ENCODE measurements around the gene NEK4.

NEK4 gene

DNA sequence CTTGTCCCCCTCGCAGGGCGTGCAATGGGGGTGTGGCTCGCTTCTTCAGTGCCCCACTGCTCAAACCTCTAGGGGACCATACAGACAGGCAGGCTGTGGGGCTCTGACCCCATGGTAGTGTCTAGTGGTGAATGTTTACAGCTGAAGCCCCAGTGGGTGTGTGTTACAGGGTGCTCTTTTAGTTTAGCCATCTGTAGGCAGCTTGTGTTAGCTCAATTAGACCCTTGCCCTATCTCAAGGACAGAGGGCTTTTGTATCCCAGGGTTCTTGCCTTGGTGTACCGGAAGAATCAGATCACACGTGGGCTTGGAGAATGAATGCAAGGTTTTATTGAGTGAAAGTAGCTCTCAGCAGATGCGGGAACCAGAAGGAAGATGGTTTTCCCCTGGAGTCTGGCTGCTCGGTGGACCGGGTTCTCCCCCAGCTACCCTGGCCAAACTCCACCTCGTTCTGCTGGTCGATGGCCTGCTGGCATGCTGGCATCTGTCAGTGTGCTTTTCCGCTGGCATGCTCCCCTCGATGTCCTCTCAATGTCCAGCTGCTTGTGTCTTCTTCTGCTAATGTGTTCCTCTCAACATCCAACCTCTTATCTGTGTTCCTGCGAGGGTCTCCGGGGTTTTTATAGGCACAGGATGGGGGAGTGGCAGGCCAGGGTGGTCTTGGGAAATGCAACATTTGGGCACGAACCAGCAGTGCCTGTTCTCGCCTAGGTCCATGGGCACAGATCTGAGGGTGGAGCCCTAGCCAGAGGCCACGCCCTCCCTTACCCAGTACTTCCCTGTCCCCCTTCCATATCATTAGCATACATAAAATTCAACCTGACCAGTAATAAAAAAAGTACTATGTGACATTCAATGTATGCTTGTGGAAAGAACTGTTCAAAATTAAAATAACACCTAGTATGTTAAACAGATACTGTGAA is 58.2 kb downstream of the NEK4 start:
- Mint-ChIP-seq H3K27ac (peak overlapping the region; percentile 28), H3K36me3 (peaks cover 4% of the 10 kb centered on the region), H3K27me3 (no peaks in the 10 kb centered on the region), H3K9me3 (ENCODE audit: low read depth) (no peaks in the 10 kb centered on the region), H3K4me1 (ENCODE audit: low read depth) (peaks cover 9% of the 10 kb centered on the region), H3K4me3 (no peak overlapping the region)

DNA sequence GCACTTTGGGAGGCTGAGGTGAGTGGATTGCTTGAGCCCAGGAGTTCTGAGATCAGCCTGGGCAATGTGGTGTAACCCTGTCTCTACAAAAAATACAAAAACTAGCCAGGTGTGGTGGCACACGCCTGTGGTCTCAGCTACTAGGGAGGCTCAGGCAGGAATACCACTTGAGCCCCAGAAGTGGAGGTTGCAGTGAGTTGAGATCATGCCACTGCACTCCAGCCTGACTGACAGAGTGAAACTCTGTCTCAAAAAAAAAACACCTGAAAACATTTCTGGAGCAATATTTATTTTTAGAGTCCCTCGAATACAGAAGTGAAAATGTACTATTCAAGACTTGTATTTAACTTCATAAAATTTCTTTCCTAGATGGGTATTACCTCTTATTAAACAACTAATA is 60.2 kb downstream of the NEK4 start:
- Mint-ChIP-seq H3K36me3 (peaks cover 4% of the 10 kb centered on the region), H3K27me3 (no peaks in the 10 kb centered on the region), H3K9me3 (ENCODE audit: low read depth) (no peaks in the 10 kb centered on the region), H3K4me1 (ENCODE audit: low read depth) (peaks cover 17% of the 10 kb centered on the region), H3K4me3 (no peak overlapping the region), H3K27ac (no peak overlapping the region)

DNA sequence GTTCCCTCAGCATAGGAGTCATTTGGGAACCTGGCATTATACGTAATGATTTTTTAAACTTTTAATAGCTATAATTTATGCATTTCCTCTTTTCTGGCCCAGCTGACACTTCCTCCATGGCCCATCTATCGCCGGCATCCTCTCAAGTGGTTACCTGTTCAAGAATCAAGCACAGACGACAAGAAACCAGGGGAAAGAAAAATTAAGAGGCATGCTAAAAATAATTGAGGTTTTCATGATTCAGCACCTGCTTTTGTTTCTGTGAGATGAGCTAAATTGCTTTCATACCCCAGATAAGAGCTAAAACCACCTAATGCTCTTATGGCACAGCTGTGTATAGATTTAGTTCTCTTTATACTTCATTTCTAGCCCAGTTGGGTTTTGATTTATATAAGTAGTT is 63.2 kb downstream of the NEK4 start:
- Mint-ChIP-seq H3K4me3 (peak overlapping the region; percentile 96), H3K27me3 (no peaks in the 10 kb centered on the region), H3K27ac (peak overlapping the region; percentile 66), H3K9me3 (ENCODE audit: low read depth) (no peaks in the 10 kb centered on the region), H3K4me1 (ENCODE audit: low read depth) (peaks cover 29% of the 10 kb centered on the region), H3K36me3 (peaks cover 4% of the 10 kb centered on the region)

DNA sequence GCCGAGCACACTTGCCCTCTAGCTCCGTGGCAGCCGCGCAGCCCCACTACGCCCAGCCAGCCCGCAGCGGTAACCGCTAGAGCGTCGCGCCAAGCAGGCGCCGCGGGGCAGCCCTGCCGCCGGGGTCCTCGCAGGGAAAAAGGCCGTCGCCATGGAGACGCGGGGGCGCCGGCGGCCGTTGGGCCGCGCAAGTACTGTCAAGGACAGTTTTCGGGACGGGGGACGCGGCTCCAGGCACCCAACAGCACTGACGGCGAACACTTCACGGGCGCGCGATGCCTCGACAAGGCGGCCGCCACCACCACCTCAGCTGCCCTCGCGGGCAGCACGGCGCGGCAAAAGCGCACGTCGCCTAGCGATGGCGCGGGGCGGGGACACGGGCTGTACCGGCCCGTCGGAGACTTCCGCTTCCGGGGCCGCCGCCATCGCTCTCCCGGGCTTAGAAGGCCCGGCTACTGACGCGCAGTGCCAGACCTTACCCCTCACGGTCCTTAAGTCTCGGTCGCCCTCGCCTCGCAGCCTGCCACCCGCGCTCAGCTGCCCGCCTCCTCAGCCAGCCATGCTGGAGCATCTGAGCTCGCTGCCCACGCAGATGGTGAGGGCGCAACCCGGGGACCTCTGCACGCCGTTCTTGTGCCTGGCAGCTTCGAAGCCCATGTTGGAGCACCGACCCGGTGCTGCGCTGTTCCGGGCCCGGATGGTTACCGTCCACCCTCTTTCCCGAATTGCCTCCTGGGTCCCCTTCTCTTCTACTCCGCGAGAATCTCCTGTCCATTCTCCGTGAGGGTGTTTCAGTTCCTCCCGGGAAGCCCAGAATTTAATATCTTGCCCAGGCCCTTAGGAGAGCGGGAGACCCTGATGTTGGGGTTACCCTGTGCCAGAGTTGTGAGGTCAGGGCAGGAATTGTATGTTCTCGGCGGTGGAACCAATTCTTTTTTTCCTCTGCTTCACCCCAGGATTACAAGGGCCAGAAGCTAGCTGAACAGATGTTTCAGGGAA is 64.8 kb downstream of the NEK4 start, which contains the start of the genes GLT8D1 and SPCS1:
Gene GLT8D1 (minus strand): TSS at position 104 of the 999 bp plus-strand sequence. CDS start 5,331 bp downstream, outside the sequence.
Gene SPCS1 (plus strand): TSS at position 419 of the 999 bp plus-strand sequence. CDS start 141 bp downstream, at position 560.
- Mint-ChIP-seq H3K36me3 (no peaks in the 10 kb centered on the region), H3K27me3 (no peaks in the 10 kb centered on the region)

DNA sequence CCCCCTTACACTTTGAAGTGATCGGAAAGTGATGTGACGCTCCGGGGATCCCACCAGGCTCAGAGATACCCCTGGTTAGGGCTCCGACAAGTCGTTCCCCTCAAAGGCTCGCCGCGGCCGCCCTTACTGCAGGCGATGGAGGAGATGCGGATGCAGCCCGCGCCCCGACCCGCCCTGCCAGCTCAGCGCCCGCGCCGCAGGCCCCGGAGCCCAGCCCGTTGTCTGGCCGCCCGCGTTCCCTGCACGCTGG is 65.4 kb downstream of the NEK4 start:
- Mint-ChIP-seq H3K4me1 (ENCODE audit: low read depth) (peaks cover 33% of the 10 kb centered on the region), H3K27me3 (no peaks in the 10 kb centered on the region), H3K4me3 (peak overlapping the region; percentile 96), H3K27ac (peak overlapping the region; percentile 93), H3K36me3 (no peaks in the 10 kb centered on the region), H3K9me3 (ENCODE audit: low read depth) (no peaks in the 10 kb centered on the region)

More for the DNA sequence above, 64.8 kb downstream of the NEK4 start, which contains the start of the genes GLT8D1 and SPCS1:
- H3K4me1 Mint-ChIP-seq (ENCODE audit: low read depth), result peaks cover 33% of the 10 kb centered on the region
- H3K4me3 Mint-ChIP-seq, result peak within 1 kb of the TSS; percentile 96
- no peaks in the 10 kb centered on the region for H3K9me3 Mint-ChIP-seq (ENCODE audit: low read depth)
- peak within 1 kb of the TSS; percentile 93 for H3K27ac Mint-ChIP-seq

DNA sequence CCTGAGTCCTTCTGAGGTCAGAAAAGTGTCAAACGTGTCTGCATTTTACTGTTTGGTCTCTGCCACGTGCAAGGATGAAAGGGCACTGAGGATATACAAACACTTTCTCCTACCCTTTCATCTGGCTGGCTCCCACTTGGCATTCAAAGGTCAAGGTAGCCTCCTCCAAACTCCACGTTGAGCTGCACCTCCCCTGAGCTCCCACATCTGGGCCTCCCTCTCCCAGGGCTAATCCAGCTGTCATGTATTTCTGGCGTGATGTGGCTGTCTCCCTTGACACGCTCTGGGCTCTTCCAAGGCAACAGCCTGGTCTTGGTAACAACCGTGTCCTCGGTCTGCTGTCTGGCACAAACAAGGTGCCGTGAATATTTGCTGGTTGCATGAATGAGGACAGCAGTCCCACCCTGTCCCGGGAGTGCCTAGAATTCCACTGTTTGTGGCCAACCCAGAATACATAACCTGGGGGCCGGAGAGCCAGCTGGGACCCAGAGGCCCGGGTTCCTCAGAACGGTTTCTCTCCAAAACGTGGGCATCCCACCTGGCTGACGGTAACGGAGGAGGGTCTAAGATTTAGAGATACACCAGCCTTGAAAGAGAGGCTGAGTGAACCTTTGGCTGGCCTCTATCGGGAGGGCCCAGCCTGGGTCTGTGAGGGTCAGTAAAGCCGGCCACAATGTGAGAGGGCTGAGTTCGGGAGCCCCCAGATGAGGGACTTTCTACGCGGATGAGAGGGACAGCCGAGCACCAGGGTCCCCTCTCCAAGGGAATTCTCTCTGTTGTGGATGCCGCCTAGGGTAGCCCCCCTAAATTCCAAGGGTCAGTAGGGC is 65.9 kb downstream of the NEK4 start:
- peaks cover 36% of the 10 kb centered on the region for H3K4me1 Mint-ChIP-seq (ENCODE audit: low read depth)
- H3K4me3 Mint-ChIP-seq, result peak overlapping the region; percentile 96
- peak overlapping the region; percentile 93 for H3K27ac Mint-ChIP-seq
- H3K36me3 Mint-ChIP-seq, result no peaks in the 10 kb centered on the region
- no peaks in the 10 kb centered on the region for H3K27me3 Mint-ChIP-seq
- no peaks in the 10 kb centered on the region for H3K9me3 Mint-ChIP-seq (ENCODE audit: low read depth)

DNA sequence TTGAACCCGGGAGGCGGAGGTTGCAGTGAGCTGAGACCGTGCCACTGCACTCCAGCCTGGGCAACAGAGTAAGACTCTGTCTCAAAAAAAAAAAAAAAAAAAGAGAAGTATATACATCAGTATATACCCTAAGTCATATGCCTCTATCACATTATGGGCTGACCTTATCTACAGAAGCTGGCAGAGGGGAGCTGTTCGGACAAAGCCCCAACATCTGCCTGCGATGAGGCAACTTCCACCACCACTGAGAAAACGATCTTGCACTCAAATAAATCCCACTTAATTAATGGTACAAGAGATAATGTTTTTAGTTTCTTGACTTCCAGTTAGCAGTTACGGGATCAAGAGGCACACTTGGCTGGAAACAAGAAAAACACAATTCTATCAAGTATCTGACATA is 67.4 kb downstream of the NEK4 start:
- Mint-ChIP-seq H3K4me1 (ENCODE audit: low read depth) (peaks cover 34% of the 10 kb centered on the region), H3K4me3 (peak overlapping the region; percentile 96), H3K9me3 (ENCODE audit: low read depth) (no peaks in the 10 kb centered on the region), H3K27ac (no peak overlapping the region), H3K27me3 (no peaks in the 10 kb centered on the region), H3K36me3 (no peaks in the 10 kb centered on the region)

DNA sequence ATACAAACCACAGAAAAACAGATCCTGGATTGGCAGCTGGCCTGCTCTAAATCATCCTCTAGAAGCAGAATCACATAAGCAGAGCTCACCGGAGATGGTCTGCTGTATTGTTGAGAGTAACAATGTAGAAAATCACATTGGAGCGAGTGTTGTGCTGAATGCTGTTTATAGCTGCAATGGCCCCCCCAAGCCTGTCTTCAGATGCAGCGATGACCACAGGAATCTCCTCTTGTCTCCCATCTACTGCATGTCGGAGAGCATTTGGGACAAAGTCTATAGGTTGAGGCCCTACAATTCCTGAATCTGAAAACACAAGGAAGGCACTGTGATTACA is 73.1 kb downstream of the NEK4 start:
- Mint-ChIP-seq H3K36me3 (peaks cover 5% of the 10 kb centered on the region), H3K27ac (peak overlapping the region; percentile 68), H3K4me3 (no peak overlapping the region), H3K9me3 (ENCODE audit: low read depth) (no peaks in the 10 kb centered on the region), H3K4me1 (ENCODE audit: low read depth) (peaks cover 29% of the 10 kb centered on the region), H3K27me3 (no peaks in the 10 kb centered on the region)

DNA sequence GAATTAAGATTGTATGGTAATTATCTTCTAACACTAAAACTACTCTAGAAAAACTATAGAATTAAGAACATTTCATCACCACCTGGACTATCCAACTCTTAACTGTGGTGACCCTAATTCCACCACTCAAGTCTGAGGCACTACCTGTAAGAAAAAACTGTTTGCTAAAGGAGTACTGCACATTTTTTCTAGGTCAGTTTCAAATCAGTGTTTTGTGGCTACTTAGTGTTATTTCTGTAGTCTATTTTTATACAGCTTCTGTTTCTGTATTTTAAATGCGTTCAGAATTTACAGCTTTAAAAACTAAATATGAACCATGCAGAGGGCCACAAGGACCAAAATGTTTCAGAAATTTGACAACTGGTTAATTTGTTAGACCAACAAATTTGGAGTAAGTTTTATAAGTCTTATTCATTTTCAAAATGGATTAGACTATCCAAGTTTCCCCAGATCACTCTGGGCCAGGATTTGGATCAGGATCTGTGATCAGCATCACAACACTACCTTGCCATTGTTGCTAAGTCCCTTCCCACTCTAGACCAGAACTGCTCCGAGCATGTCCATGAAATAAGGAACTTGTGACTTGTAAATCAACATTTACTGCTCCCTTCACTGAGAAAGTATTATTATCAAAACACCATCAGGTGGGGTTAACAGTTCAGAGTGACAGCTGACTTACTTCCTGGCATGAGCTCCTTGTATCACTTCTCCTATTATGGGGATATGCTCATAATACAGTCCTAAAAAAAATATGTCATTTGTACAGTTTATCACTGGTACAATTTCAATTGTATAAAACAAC is 73.7 kb downstream of the NEK4 start:
- no peak overlapping the region for H3K4me3 Mint-ChIP-seq
- H3K27ac Mint-ChIP-seq, result peak overlapping the region; percentile 68
- peaks cover 28% of the 10 kb centered on the region for H3K4me1 Mint-ChIP-seq (ENCODE audit: low read depth)
- H3K36me3 Mint-ChIP-seq, result peaks cover 5% of the 10 kb centered on the region
- no peaks in the 10 kb centered on the region for H3K27me3 Mint-ChIP-seq
- no peaks in the 10 kb centered on the region for H3K9me3 Mint-ChIP-seq (ENCODE audit: low read depth)

DNA sequence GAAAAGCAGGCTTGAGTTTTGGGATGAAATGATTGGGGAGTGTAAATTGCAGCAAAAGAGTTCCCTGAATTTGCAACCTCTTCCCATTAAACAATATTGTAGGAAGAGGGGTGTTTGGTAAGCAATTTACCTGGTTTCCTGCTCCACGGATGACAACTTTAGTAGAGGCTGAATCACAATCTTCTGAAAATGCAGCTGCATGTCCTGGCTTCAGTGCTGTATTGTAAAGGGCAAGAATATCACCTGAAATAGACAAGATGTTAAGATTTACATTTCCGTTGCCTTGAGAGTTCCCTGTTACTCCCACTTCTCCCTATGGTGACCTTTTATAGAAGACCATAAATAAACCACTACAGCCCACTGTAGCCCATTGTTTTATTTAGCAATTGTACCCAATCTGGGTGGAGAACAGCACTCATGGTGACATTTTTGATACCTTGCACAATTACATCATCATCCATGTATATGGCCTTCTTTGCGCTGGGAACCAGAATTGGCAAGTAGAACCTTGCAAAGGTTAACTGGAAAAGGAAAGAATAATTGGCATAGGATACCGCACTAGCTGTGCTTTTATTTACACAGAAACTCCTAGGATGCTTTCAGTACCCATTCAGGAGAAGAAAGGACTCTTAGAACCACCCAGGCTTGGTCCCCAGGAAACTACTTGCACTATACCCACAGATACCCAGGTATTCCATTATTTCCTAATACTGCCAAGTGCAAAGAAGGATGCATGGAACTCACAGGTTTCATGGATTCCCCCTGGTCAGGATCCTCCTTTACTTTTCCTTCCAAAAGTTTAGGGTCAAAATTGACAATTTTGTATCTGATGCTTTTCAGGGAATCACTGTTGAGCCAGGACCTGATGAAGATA is 74.7 kb downstream of the NEK4 start:
- H3K4me1 Mint-ChIP-seq (ENCODE audit: low read depth), result peaks cover 27% of the 10 kb centered on the region
- H3K27ac Mint-ChIP-seq, result peak overlapping the region; percentile 28
- no peaks in the 10 kb centered on the region for H3K9me3 Mint-ChIP-seq (ENCODE audit: low read depth)
- peaks cover 5% of the 10 kb centered on the region for H3K36me3 Mint-ChIP-seq
- H3K4me3 Mint-ChIP-seq, result no peak overlapping the region
- no peaks in the 10 kb centered on the region for H3K27me3 Mint-ChIP-seq

DNA sequence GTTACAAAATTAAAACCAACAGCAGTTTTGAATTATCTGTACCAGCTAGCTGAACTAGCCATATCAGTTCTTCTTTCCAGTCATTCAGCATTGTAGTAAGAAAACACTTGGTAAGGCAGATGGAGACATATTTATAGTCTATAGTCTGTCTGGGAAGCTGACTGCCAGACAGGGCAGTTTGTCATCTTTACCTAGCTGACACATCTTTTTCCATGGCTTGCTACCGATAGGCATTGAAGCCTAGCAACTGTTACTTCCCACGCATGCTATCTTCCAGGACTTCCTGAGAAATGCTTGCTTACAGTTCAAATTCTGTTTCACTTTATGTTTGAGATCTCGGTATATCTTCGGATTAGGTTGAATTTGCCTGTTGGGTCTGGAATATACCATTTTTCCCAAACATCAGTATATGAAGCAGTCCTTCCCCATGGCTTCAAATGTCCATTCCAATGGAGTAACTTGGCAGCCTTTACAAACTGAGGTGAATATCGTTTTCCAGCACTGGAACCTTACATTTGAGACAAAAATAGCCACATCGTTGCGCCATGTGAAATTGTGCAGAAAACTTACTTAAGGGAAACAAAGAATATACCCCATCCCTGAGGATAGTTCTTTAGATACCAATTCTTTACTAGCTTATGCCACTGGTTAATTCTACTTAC is 76.1 kb downstream of the NEK4 start:
- H3K4me1 Mint-ChIP-seq (ENCODE audit: low read depth), result peaks cover 32% of the 10 kb centered on the region
- peaks cover 7% of the 10 kb centered on the region for H3K36me3 Mint-ChIP-seq
- no peaks in the 10 kb centered on the region for H3K27me3 Mint-ChIP-seq
- H3K27ac Mint-ChIP-seq, result peak overlapping the region; percentile 37
- H3K9me3 Mint-ChIP-seq (ENCODE audit: low read depth), result no peaks in the 10 kb centered on the region
- H3K4me3 Mint-ChIP-seq, result no peak overlapping the region

DNA sequence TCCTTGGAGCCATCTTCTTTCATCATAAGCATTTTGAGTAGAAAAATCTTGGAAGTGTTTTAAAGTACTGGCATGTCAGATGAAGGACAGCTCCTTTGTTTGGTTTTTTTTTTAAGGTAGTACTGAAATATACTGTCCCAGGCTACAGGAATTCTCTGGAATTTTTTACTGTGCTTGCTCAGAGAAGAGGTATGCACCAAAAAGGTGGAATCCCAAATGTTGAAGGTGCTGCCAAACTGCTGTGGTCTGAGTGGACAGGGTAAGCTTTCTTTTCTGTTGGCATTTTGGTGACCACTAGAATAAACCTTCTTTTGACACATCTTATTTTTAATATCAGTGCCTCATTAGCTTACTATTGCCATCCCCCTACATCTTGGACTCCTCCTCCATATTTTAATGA is 77.7 kb downstream of the NEK4 start:
- Mint-ChIP-seq H3K36me3 (peaks cover 17% of the 10 kb centered on the region), H3K4me3 (peak overlapping the region; percentile 20), H3K27me3 (no peaks in the 10 kb centered on the region), H3K4me1 (ENCODE audit: low read depth) (peaks cover 48% of the 10 kb centered on the region), H3K9me3 (ENCODE audit: low read depth) (no peaks in the 10 kb centered on the region), H3K27ac (peak overlapping the region; percentile 66)

DNA sequence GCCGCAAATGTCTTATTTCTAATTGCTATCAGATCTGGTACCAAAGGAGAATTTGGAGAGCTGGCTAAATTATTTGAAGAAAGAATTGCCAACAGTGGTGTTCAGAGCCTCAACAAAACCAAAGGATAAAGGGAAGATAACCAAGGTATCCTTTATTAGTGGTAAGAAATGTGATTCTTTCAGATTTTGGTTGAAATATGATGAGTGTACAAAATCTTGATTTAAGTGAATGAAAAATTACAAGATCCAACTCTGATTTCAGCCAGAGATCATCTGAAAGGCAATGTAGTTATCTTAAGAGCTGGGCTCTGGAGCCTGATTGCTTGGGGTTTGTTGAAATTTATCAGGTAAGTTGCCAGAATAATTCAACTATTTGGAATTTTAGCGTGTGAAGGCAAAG is 80.2 kb downstream of the NEK4 start:
- Mint-ChIP-seq H3K9me3 (ENCODE audit: low read depth) (no peaks in the 10 kb centered on the region), H3K36me3 (peaks cover 28% of the 10 kb centered on the region), H3K27ac (peak overlapping the region; percentile 50), H3K27me3 (no peaks in the 10 kb centered on the region), H3K4me3 (peak overlapping the region; percentile 58), H3K4me1 (ENCODE audit: low read depth) (peaks cover 58% of the 10 kb centered on the region)
